ENCODE results near the gene TMEM255A. TPM values are rescaled to one million over a fixed set of nuclear protein-coding genes. Genes with fewer than 3 reads are reported as not detected.

TMEM255A gene
- total and polyA plus RNA-seq, 2 of the 13 experiments (the other 11 are each of a cell fraction or from before 2014, with no cell fraction given) = 0.13 to 0.40 TPM

DNA sequence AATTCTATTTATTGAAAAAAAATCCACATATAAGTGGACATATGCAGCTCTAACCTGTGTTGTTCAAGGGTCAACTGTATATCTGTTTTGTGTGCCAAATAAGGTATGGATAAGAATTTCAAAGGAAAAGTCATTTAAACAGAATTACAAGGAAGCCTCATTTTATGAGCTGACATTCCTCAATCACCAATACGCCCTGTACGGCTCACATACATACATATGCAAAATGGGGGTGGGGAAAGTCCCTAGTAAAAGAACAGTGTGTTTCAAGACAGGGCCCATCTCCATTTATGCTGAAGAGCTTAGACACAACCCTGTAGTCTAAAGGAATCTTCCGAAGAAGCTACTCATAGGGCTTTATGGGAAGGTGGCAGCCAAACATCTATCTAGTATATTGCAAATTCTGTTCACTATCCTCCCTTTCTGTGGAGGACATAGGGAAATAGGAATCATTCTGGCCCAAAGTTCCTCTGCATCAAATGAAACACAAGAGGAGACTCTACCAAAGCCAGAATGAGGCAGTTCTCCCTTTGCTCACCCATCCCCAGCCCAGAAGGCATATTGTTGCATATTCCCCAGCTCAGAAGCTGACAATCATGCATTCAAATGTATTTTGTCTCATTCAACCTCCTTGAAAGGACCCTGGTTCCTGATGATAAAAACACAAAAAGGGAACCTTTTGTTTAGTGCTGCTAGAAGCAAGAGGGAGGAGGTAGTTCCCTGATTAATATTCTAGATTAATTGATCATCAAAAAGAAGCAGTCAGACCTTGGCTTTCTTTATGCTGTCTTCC, 74.4 kb downstream of the TMEM255A start:
- H3K9me3 ChIP-seq (ENCODE audit: low read length) = peaks cover 5% of the 10 kb centered on the region; the same call in 1 of the 2 replicates
- peaks cover 4 to 5% of the 10 kb centered on the region in 2 experiments; a peak in 4 of 5 replicates for H3K36me3 ChIP-seq (replicated peaks in 1 of 2; ENCODE audit: control insufficient read depth in 1 of 2, insufficient read depth in 2 of 2, low read length in 2 of 2)
- ATAC-seq (no peak), FAIRE-seq (no peak), DNase-seq (ENCODE audit: low spot score) (no peak)
- H3K9ac ChIP-seq (ENCODE audit: insufficient read depth, low read depth, low read length) = no peak overlapping the region
- no peak for TF ChIP-seq FOSL1 (CRISPR knock-in tag; IDR thresholded peaks at IDR 0.05; ENCODE audit: borderline replicate concordance)
- TF ChIP-seq HNF1B (CRISPR knock-in tag; IDR thresholded peaks at IDR 0.05) = no peak
- no peak for TF ChIP-seq NFE2 (CRISPR knock-in tag; IDR thresholded peaks at IDR 0.05)
- no TSS peak for BruUV-seq (replicated peaks)
- ChIA-PET POLR2A (no interaction called here), CTCF (ENCODE audit: low intra/inter-chr PET ratio, low total read pairs) (no interaction called here)
- in situ Hi-C loops (cut with HindIII; ENCODE audit: extremely low pct_ligation_motif_present, low pct_unique_long_range_greater_than_20kb) = loop anchor here (25.0 kb wide), 1 partner anchor 225 kb away; the partner anchor contains the start of gene LAMP2
- no peaks in the 10 kb centered on the region for H3K4me1 ChIP-seq (ENCODE audit: insufficient read depth, low read length)
- intact Hi-C loops (cut with micrococcal nuclease; ENCODE audit: unreplicated experiment) = no loop called here
- no peaks in the 10 kb centered on the region for H4K20me1 ChIP-seq (ENCODE audit: insufficient read depth, low read length)
- peaks cover under 1% of the 10 kb centered on the region for H3K79me2 ChIP-seq (ENCODE audit: insufficient read depth, low read length)
- no peaks in the 10 kb centered on the region for H3K27me3 ChIP-seq (ENCODE audit: control insufficient read depth in 1 of 2, insufficient read depth in 2 of 2, low read length in 2 of 2)
- H3K4me3 ChIP-seq (replicated peaks in 1 of 3; ENCODE audit: insufficient read depth in 1 of 3, low read depth in 2 of 3, low read length in 3 of 3) = no peak overlapping the region
- no peak overlapping the region for H2AFZ ChIP-seq (ENCODE audit: low read length)
- 97% methylated on average over 2 of the region's 3 CpGs for WGBS (ENCODE audit: low lambda C conversion rate)
- H3K27ac ChIP-seq (ENCODE audit: extremely low read length, insufficient read depth, low read length) = no peak overlapping the region
- no peak overlapping the region for H3K4me2 ChIP-seq (ENCODE audit: low read depth, low read length)

DNA sequence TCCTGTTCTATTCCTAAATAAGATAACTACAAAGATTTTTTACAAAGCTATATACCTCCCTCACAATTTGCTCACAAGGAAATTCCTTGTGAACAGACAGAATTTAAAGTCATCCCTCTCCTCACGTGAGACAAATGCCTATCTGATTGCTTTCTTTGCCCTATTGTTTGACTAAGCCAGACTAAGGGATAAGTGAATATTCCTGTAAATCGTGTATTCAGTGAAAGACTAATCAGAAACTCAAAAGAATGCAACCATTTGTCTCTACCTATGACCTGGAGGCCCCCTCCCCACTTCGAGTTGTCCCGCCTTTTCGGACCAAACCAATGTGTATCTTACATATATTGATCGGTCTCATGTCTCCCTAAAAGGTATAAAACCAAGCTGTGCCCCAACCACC, 76.0 kb downstream of the TMEM255A start:
- intact Hi-C loops (cut with micrococcal nuclease; ENCODE audit: unreplicated experiment) = no loop called here
- H4K20me1 ChIP-seq (ENCODE audit: insufficient read depth, low read length) = no peaks in the 10 kb centered on the region
- H3K9ac ChIP-seq (ENCODE audit: insufficient read depth, low read depth, low read length) = no peak overlapping the region
- no peak overlapping the region for H3K4me2 ChIP-seq (ENCODE audit: low read depth, low read length)
- H3K36me3 ChIP-seq (replicated peaks in 1 of 2; ENCODE audit: control insufficient read depth in 1 of 2, insufficient read depth in 2 of 2, low read length in 2 of 2) = peaks cover 4 to 5% of the 10 kb centered on the region in 2 experiments; a peak in 4 of 5 replicates
- no peaks in the 10 kb centered on the region for H3K4me1 ChIP-seq (ENCODE audit: insufficient read depth, low read length)
- in situ Hi-C loops (cut with HindIII; ENCODE audit: extremely low pct_ligation_motif_present, low pct_unique_long_range_greater_than_20kb) = loop anchor here (25.0 kb wide), 1 partner anchor 227 kb away; the partner anchor contains the start of gene LAMP2
- H3K27ac ChIP-seq (ENCODE audit: extremely low read length, insufficient read depth, low read length) = no peak overlapping the region
- ChIA-PET POLR2A (no interaction called here), CTCF (ENCODE audit: low intra/inter-chr PET ratio, low total read pairs) (no interaction called here)
- FAIRE-seq (no peak), DNase-seq (ENCODE audit: low spot score) (no peak), ATAC-seq (no peak)
- 91% methylated on average over 6 of the region's 6 CpGs for WGBS (ENCODE audit: low lambda C conversion rate)
- H3K9me3 ChIP-seq (ENCODE audit: low read length) = peaks cover 8% of the 10 kb centered on the region; the same call in 1 of the 2 replicates
- BruUV-seq (replicated peaks) = no TSS peak
- H3K27me3 ChIP-seq (ENCODE audit: control insufficient read depth in 1 of 2, insufficient read depth in 2 of 2, low read length in 2 of 2) = no peaks in the 10 kb centered on the region
- H3K79me2 ChIP-seq (ENCODE audit: insufficient read depth, low read length) = no peaks in the 10 kb centered on the region
- H3K4me3 ChIP-seq (replicated peaks in 1 of 3; ENCODE audit: insufficient read depth in 1 of 3, low read depth in 2 of 3, low read length in 3 of 3) = no peak overlapping the region
- H2AFZ ChIP-seq (ENCODE audit: low read length) = no peak overlapping the region
- TF ChIP-seq ELF4 (CRISPR knock-in tag; IDR thresholded peaks at IDR 0.05; ENCODE audit: borderline replicate concordance) (no peak), SMARCE1 (IDR thresholded peaks at IDR 0.05; ENCODE audit: borderline replicate concordance) (no peak), PPARG (CRISPR knock-in tag; conservative IDR thresholded peaks at IDR 0.05) (no peak), SP2 (CRISPR knock-in tag; IDR thresholded peaks at IDR 0.05) (no peak), ZNF350 (CRISPR knock-in tag; IDR thresholded peaks at IDR 0.05; ENCODE audit: borderline replicate concordance, low read depth) (no peak), ZNF225 (CRISPR knock-in tag; IDR thresholded peaks at IDR 0.05) (no peak), MAFG (CRISPR knock-in tag; IDR thresholded peaks at IDR 0.05) (no peak), CHCHD3 (CRISPR knock-in tag; IDR thresholded peaks at IDR 0.05) (no peak), ASH2L (IDR thresholded peaks at IDR 0.05; ENCODE audit: insufficient read length, low read depth, low read length) (no peak), CHD4 (IDR thresholded peaks at IDR 0.05; ENCODE audit: borderline replicate concordance, low read length) (no peak), ZNF143 (CRISPR knock-in tag; IDR thresholded peaks at IDR 0.05) (no peak), CAMTA2 (CRISPR knock-in tag; IDR thresholded peaks at IDR 0.05; ENCODE audit: borderline replicate concordance) (no peak), IRF2 (CRISPR knock-in tag; IDR thresholded peaks at IDR 0.05) (no peak), SNRNP70 (IDR thresholded peaks at IDR 0.05; ENCODE audit: low read depth, low read length) (no peak)
- TF ChIP-seq, protein P1, sequence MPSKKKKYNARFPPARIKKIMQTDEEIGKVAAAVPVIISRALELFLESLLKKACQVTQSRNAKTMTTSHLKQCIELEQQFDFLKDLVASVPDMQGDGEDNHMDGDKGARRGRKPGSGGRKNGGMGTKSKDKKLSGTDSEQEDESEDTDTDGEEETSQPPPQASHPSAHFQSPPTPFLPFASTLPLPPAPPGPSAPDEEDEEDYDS (CRISPR knock-in tag; IDR thresholded peaks at IDR 0.05) = no peak
